GM21717 (cell line): ENCODE data around the gene FHDC1.

Experiments
- ATAC-seq: cut with Tn5 transposase; IDR thresholded peaks from one replicate; pipeline ENCODE4 v1.9.1; 2021; ENCODE audit warnings: mild to moderate bottlenecking, moderate library complexity; ENCODE audit not compliant: unreplicated experiment

The FHDC1 gene

DNA sequence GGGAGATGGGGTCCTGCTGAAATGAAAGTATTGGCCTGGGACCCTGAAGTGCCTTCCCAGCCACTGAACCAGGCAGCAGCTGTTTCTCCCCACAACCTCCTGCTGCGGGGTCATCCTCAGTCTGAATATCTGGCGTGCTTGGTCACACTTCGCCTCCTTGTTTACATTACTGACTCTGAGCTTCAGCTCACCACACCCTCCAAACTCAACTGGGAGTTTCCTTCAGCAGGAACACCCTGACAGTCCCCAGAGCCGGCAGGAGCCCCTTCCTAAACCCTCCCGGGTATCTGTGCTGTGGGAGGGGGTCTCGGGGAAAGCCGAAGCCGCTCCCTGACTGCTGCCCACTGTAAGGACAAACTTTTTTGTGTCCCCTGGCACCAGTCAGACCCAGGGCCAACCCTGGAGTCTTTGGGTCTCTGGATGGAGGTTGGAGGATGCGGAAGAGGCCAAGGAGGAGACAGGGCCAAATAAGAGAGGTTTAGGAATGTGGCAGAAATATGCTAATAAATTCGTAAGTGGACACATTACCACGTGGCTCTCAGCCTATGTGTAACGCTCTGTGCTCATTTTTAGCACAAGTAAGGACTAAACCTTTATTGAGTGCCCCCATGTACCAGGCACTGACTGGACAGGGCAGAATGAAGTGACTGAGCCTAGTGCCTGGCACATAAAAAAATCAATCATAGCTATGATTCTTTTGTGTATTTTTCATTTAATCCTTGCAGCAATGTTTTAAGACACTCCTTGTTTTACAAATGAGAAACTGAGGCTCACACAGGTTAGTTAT, 20.7 kb downstream of the FHDC1 start:
- no peak for ATAC-seq

DNA sequence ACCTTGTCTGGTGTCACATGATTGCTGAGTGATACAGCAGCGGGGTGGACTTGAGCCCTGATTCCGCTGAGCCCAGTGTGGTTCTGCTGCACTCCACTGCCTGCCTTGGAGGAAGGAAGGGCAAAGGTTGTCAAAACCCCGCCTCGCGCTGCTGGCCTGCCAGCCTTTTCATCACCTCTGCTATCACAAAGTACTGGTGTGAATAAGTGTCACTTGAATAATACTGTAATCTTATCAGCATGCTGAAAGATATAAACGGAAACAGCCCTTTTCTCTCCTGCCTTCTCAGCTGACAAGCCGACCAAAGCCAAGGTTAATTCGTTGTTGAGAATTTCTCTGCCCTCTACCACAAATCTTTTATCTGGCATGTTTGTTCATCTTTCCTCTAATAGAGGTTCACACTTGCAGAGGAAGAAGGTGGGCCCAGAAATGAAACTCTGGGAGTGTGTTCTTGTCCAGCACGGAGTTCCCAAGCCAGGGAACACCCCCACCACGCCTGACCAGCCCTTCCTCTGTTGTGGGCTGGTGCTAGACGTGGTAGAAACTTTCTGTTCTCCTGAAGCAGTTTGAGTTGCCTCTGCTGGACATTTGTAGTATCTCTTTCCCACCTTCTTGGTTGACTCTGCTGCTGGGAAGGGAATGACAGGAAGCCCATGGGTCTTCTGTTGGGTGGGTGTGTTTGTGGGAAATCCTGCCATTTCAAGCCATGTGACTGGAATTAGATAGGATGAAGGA, 21.5 kb downstream of the FHDC1 start:
- no peak for ATAC-seq

DNA sequence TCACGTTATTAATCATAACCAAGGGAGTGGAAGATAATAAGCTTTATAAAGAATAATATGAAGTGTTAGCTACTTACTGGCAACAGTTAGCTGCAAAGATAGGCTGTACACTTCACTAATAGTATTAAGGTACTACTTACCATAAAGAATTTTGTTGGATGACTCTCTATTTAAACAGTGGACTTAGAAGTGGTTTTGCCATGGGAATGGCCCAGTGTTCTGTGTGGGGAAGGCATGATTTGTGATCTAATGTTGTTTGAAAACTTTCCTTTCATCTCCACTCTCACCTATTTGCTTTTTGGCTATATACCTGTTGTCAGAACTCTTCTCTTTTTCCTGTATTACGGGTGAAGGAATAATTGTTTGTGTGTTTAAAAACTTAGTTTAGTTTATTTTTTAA, 23.0 kb downstream of the FHDC1 start:
- ATAC-seq: no peak

DNA sequence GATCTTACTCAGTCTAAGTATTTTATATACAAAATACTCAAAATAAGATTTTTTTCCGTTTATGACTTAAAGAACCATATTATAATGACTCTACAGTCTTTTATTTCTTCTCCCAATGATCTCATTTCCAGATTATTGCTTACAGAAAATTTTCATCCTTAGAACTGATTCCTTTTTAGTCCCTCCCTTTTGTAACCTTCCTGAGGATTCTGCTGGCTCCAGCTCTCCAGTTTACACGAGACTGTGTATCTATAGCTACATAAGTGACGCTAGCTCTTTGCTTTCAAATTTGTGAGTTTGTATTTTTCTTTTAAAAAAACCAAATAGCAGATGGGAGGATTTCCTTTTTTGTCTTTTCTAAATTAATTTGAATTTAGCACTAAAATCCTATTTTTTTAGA, 24.0 kb downstream of the FHDC1 start:
- no peak for ATAC-seq

DNA sequence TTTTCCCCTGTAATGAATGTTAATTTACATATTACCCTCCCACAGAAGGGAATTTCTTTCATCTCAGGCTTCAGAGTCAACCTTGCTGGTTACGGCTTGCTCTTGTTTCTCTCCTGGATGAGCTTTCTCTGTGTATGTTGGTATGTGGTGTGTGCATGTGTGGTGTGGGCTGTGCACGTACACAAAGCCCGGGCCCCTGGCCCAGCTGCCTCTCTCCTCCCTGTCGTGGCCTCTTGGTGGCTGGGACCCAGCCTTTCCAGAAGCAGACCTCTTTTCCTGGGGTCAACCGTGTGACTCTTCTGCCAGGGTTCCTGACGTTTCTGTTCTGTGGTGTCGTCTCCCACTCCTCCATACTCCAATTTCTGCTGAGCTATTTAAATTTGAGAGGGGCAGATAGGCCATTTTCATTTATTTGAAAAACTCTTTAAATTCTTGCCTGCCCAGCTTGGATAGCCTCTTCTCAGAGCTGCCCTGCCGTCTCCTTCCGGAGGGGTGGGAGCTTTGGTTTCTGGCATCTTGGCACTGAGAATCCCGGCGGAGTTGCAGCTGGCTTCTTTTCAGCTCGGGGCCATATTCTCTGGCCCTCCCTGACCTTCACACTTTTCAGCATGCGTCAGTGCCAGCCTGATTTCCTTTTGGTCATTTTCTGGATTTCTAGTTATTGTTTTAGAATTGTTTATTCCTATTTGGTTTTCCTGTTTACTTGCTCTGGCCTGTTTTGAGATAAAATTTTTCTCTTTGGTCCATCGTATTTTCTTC, 25.1 kb downstream of the FHDC1 start:
- no peak for ATAC-seq

DNA sequence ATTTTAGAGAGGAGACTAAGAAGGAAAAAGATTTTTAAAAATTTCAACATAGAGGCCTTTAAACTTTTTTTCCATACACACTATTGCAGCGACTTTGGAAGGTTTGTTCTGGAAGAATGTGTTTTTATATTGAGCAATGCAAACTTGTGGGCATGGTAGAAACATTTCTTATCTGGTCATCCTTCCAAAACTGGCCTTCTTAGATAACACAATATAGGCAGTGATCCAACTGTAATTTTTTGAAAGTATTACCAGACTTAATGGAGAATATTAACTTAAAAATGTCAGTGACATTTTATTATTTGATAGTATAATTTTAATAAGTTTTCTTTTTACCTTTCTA, 25.6 kb downstream of the FHDC1 start:
- ATAC-seq: no peak

DNA sequence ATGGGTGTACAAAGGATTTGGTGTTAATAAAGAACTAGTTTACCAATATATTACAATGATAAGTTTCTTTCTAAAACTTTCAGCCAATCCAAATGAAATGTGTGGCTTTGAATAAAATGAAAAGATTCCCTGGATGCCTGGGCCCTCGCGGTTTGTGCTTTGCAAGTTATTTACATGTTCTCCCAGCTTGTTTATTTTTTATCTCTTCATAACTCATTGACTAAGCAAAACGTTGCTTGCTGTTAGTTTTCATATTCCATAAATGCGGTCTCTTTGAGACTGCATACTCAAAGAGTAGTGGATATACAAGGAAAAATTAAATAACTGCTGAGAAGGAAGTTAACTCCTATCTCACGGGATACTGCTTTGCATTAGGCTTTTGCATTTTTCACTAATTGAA, 26.0 kb downstream of the FHDC1 start:
- no peak for ATAC-seq

DNA sequence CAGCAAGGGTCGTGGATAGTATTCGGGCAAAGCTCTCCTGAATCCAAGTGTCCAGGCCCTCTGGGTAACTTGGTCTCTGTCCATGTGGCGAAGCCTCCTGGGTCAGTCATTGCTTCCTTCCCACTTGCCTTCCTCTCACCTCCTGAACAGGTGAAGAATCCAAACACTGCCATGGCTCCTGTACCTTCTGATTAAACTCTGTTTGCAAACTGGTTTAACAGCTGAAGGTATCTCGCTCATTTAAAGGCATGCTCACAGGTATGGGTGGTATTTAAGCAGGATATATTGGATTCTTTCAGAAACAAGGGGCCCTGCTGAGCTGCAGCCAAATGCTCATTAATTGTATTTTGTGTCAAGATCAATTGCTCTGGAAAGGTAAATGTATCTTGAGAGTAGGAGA, 28.2 kb downstream of the FHDC1 start:
- ATAC-seq: no peak

DNA sequence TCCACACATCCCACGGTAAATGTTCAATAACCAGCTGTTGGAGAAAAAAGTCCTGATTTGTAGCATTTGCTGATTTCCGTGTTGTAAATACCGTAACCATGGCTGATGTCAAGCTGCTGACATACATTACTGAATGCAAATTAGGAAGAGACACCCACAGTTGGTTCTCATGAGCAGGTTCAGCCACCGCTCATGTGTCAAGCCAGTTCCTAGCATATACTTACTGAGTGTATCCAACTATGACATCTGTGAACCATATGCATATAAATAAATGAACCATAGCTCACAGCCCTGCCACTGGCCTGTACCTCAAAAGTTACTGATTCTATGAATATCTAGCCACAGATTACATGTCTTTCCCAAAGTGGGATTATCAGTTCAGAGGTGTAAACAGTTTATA, 29.5 kb downstream of the FHDC1 start:
- no peak for ATAC-seq

DNA sequence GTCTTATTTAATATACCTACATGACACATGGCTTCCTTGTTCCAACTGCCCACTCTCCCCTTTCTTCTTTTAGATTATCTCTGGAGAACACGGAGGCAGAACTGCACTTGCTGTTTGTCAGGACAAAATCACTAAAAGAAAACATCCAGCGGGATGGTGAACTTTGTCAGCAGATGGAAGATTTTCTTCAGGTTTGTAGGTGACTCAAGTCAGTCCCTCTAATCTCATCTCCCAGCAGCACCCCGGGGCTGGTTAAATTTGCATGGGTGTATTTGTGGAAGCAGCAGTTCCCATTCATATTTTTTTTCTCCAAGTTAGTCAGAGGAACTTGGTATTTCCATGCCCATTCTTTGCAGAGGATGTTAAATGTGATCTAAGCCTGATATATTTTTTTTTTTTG, 31.8 kb downstream of the FHDC1 start:
- no peak for ATAC-seq

DNA sequence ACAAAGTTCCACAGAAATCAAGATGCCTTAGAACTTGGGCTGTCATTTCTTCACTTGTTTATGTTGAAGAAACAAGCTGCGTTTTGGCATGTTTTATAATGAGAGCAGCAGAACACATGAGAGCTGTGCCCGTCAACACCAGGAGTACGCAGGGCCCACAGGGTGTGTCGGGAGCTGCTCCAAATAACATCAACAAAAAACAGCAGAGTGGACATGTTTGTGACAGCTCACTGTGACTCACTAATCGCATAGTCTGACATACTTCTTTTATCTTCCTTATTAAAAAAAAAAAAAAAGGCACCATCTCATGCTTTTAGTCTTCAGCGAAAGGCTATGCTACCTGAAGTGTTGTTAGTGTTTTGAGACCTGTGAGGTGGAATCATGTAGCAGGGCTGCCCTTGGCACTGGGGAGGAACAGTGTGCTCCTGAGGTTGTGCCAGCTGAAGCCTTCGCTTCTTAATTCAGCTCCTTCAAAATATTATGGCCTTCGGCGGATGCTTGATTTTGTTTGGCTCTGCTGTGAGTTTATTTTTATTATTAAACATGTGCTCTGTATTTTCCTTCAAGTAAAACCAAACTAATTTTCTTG, 32.8 kb downstream of the FHDC1 start:
- no peak for ATAC-seq

DNA sequence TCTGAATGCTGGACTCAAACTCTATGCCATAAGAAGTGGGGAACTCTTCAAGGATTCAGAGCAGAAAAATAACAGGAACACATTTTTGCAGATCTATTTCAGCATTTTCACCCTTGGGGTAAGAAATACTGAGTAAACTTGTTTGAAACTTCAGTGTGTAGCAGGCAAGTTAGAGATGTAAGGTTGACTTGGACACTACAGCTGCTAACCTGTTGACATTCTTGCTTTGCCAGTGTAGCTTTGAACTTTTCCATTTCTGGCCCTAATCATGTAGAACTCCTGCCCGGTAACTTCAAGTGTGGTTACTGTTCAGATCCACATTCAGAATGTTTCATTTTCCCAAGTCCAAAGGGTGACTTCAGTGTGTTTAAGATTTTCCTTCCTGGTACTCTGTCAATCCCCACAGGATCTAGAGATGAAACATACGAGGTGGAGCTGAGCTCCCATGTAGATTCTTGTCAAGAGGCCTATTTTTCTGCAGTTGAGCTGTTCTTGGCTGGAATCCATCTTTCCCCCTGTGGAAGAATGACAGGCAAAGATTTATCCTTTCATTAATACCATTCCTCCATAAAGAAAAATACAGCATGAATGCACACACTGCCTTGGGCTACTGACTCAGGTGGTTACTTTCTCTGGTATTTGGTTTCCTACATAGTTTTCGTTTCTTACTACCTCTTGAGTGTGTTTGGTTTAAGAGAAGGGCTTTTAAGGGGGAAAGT, 34.1 kb downstream of the FHDC1 start:
- ATAC-seq: no peak

DNA sequence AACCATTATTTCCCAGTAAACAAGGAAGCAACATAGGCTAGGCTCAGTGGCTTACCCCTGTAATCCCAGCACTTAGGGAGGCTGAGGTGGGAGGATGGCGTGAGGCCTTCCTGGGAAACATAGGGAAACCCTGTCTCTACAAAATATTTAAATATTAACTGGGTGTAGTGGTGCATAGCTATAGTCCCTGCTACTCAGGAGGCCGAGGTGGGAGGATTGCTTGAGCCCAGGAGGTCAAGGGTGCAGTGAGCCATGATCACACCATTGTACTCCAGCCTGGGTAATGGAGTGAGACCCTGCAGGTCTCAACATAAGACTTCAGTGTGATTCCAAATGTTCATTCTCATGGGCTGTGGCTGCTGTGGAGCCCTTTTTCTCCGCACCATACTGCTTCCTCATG, 34.9 kb downstream of the FHDC1 start:
- ATAC-seq: no peak

DNA sequence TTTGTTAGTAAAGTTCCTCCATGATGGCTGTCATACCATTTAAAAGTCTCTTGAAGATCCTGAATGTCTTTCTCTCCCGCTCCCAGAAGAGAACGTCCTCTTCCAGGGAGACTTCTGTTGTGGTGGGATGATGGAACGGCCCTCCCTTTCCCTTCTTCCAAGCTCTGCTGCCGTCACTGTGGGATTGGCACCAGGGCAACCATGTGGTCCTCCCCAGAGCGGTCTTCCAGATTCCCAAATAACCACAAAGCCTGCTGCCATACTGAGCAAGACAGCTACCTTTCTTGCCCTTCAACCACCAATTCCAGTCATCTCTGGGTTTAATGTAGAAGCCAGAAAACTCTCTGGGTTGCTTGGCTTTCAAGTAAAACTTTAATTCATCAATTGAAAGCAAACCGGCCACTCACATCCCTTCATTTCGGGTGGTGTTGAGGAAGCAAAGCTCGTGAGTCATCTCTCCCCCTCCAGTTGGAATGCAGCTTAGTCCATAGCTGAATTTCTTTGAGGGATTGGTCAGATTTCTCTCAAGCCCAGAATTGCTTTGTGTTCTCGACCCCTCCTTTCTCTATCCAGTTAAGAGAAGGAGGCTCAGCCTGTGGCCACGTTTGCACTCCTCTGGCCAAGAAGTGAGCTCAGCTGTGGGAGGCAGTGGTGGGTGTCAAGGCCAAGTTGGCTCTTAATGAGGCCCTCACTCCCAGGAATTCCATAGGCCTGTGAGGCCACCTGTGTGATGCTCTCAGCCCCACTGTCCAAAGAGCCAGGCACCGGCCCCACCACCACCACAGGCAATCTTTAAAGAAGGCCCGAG, 36.9 kb downstream of the FHDC1 start:
- ATAC-seq: no peak

DNA sequence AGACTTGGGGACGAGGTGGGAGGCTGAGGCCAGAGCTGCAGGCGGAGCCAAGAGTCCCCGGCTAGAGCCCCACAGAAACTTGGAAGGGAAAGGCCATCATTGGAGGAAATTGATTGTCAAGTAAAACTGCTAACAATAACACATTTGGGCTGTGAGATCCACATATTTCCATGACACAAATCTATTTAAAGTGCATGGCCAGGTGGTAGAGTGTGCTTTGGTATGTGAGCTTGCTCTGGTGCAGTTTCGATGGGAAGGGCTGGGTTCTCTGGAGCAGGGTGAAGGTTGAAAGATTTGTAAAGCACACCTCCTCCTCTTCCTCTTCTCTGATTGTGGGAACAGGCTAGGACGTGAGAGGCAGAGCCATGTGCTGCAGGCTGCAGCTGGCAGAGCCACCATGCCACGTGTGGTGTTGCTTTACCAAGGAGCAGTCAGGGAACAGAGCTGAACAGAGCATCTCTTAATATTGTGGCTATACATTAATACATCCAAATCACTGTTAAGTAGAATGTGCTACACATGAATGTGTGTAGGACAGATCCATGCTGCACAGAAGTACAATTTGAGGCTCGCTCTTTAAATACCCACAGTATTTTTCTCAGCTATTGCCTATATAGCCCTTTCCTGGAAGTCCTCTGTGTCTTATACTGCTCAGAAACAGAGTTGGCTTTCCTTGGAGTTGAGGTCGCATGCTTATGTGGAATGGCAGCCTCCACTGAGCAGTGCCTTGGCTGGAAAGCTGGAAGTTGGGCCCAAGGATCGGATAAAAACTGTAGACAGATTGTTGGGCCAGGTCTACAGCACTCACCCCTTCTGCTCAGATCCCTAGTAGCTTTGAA, 37.7 kb downstream of the FHDC1 start:
- ATAC-seq: no peak

DNA sequence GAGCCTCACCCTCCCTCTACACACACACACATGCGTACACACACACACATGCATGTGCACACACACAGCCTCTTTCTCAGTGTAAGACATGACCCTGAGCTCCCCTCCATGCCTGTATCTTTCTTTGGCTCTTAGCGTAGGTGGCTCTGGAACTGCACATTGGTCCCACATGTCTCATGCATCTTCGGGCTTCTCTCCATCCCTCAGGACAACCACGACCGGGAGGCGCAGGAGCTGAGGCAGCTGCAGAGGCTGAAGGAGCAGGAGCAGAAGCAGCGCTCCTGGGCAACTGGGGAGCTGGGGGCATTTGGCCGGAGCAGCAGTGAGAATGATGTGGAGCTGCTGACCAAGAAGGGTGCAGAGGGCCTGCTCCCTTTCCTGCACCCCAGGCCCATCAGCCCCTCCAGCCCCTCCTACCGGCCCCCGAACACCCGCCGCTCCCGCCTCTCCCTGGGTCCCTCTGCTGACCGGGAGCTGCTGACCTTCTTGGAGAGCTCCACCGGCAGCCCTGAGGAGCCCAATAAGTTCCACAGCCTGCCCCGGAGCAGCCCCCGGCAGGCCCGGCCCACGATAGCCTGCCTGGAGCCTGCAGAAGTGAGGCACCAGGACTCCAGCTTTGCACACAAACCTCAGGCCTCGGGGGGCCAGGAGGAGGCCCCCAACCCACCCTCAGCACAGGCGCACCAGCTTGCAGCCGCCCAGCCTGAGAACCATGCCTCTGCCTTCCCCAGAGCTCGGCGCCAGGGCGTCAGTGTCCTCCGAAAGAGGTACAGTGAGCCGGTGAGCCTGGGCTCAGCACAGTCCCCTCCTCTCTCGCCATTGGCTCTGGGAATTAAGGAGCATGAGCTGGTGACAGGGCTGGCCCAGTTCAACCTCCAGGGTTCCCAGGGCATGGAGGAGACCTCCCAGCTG, 38.6 kb downstream of the FHDC1 start:
- no peak for ATAC-seq

DNA sequence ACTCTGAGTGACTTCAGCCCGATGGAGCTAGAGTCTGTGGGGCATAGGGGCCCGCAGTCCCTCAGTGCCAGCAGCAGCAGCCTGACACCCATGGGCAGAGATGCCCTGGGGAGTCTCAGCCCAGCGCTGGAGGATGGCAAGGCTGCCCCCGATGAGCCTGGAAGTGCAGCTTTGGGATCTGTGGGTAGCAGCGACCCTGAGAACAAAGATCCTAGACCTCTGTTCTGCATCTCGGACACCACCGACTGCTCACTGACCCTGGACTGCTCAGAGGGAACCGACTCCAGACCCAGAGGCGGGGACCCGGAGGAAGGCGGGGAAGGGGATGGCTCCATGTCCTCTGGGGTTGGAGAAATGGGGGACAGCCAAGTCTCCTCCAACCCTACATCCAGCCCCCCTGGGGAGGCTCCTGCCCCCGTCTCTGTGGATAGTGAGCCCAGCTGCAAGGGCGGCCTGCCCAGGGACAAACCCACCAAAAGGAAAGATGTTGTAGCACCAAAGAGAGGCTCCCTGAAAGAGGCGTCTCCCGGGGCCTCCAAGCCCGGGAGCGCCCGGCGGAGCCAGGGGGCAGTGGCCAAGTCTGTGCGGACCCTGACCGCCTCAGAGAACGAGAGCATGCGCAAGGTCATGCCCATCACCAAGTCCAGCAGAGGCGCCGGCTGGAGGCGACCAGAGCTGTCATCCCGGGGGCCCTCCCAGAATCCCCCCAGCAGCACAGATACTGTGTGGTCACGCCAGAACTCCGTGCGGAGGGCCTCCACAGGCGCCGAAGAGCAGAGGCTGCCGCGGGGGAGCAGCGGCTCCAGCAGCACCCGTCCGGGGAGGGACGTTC, 39.5 kb downstream of the FHDC1 start:
- no peak for ATAC-seq
